Karpas-422 (cell line): Measurements from ENCODE around the gene MPPED1. TPM values are rescaled to one million over a fixed set of nuclear protein-coding genes. Genes with fewer than 3 reads are reported as not detected.

ENCODE experiments used
- DNase-seq: peaks from one replicate; pipeline ENCODE4 v3.0.0-alpha.2; 2015
- H2AFZ ChIP-seq: fragments of 200-600 bp; sonication (generic); 2 replicates; pipeline ENCODE4 v1.6.1; 2014; ENCODE audit warnings: antibody characterized with exemption, low read length, mixed read lengths
- H3K27ac ChIP-seq: fragments of 200-600 bp; sonication (generic); 2 replicates; pipeline ENCODE4 v1.5.1; 2014; ENCODE audit warnings: mild to moderate bottlenecking, low read length, moderate library complexity
- H3K27me3 ChIP-seq: fragments of 200-600 bp; sonication (generic); 2 replicates; pipeline ENCODE4 v1.6.1; 2014; ENCODE audit warnings: low read length, mixed read lengths
- H3K36me3 ChIP-seq: fragments of 200-600 bp; sonication (generic); 2 replicates; pipeline ENCODE4 v1.6.1; 2014; ENCODE audit warnings: low read length, mixed read lengths; ENCODE audit not compliant: insufficient read depth
- H3K4me1 ChIP-seq: fragments of 200-600 bp; sonication (generic); 2 replicates; pipeline ENCODE4 v1.6.1; 2014; ENCODE audit warnings: mild to moderate bottlenecking, low read length, mixed read lengths
- H3K4me2 ChIP-seq: fragments of 200-600 bp; sonication (generic); 2 replicates; pipeline ENCODE4 v1.6.1; 2014; ENCODE audit warnings: low read length, low read depth, mild to moderate bottlenecking; ENCODE audit not compliant: poor library complexity, severe bottlenecking
- H3K4me3 ChIP-seq: fragments of 200-600 bp; sonication (generic); 2 replicates; pipeline ENCODE4 v1.5.1; 2014; ENCODE audit warnings: mild to moderate bottlenecking, antibody characterized with exemption, low read length, mixed read lengths
- H3K79me2 ChIP-seq: fragments of 200-600 bp; sonication (generic); 2 replicates; pipeline ENCODE4 v1.6.1; 2014; ENCODE audit warnings: mild to moderate bottlenecking, low read length, mixed read lengths
- H3K9ac ChIP-seq: fragments of 200-600 bp; sonication (generic); 2 replicates; pipeline ENCODE4 v1.6.0; 2014; ENCODE audit warnings: low read length
- H3K9me2 ChIP-seq: fragments of 200-600 bp; sonication (generic), shearing (Covaris generic); replicated peaks from 2 replicates; pipeline ENCODE4 v1.6.0; 2014; ENCODE audit warnings: mild to moderate bottlenecking, low read length, moderate library complexity; ENCODE audit not compliant: insufficient read depth
- H3K9me3 ChIP-seq: fragments of 300-700, 200-600 bp; sonication (generic); 2 replicates; pipeline ENCODE4 v1.6.1; 2014; ENCODE audit warnings: low read length, mixed read lengths
- H4K20me1 ChIP-seq: fragments of 200-600 bp; sonication (generic); 2 replicates; pipeline ENCODE4 v1.6.1; 2014; ENCODE audit warnings: mild to moderate bottlenecking, antibody characterized with exemption, low read length, low read depth; ENCODE audit not compliant: insufficient read depth
- total RNA-seq: library from RNA; depleted of rRNA; stranded (reverse); fragments of >200 nt; shearing (Covaris generic); gene quantifications from 2 replicates; pipeline ENCODE4 v1.2.3, GENCODE V29; 2014; ENCODE audit warnings: low replicate concordance

The MPPED1 gene
- total RNA-seq, 1 experiment from 2014 or later, result 0.15 TPM

- no peak for DNase-seq
- H3K79me2 ChIP-seq, result no peaks in the 10 kb centered on the region
- no peaks in the 10 kb centered on the region for H4K20me1 ChIP-seq
- H2AFZ ChIP-seq, result no peak overlapping the region
- no peaks in the 10 kb centered on the region for H3K36me3 ChIP-seq
- H3K9me3 ChIP-seq, result no peaks in the 10 kb centered on the region
- no peak overlapping the region for H3K9ac ChIP-seq
- no peaks in the 10 kb centered on the region for H3K9me2 ChIP-seq
- H3K27me3 ChIP-seq, result no peaks in the 10 kb centered on the region
- H3K4me2 ChIP-seq, result no peak overlapping the region
- H3K4me3 ChIP-seq, result no peak overlapping the region
- H3K4me1 ChIP-seq, result no peaks in the 10 kb centered on the region
- no peak overlapping the region for H3K27ac ChIP-seq
These were observed 53.0 kb downstream of the MPPED1 start for GRCh38 chr22:43464809-43465208.

GRCh38 chr22:43465291-43466015 lies 53.6 kb downstream of the MPPED1 start:
- no peaks in the 10 kb centered on the region for H3K36me3 ChIP-seq
- DNase-seq, result no peak
- no peaks in the 10 kb centered on the region for H3K27me3 ChIP-seq
- no peak overlapping the region for H3K4me3 ChIP-seq
- no peaks in the 10 kb centered on the region for H3K79me2 ChIP-seq
- no peak overlapping the region for H2AFZ ChIP-seq
- no peaks in the 10 kb centered on the region for H4K20me1 ChIP-seq
- no peaks in the 10 kb centered on the region for H3K9me2 ChIP-seq
- no peaks in the 10 kb centered on the region for H3K9me3 ChIP-seq
- H3K9ac ChIP-seq, result no peak overlapping the region
- H3K4me2 ChIP-seq, result no peak overlapping the region
- H3K27ac ChIP-seq, result no peak overlapping the region
- no peaks in the 10 kb centered on the region for H3K4me1 ChIP-seq

GRCh38 chr22:43466710-43467109 lies 54.9 kb downstream of the MPPED1 start:
- no peak overlapping the region for H3K9ac ChIP-seq
- no peak overlapping the region for H2AFZ ChIP-seq
- no peaks in the 10 kb centered on the region for H3K9me3 ChIP-seq
- no peak for DNase-seq
- no peak overlapping the region for H3K4me3 ChIP-seq
- H4K20me1 ChIP-seq, result no peaks in the 10 kb centered on the region; the same call in 1 of the 2 replicates
- no peaks in the 10 kb centered on the region for H3K4me1 ChIP-seq
- no peaks in the 10 kb centered on the region for H3K79me2 ChIP-seq
- H3K4me2 ChIP-seq, result no peak overlapping the region
- no peaks in the 10 kb centered on the region for H3K9me2 ChIP-seq
- no peaks in the 10 kb centered on the region for H3K27me3 ChIP-seq
- H3K36me3 ChIP-seq, result no peaks in the 10 kb centered on the region
- no peak overlapping the region for H3K27ac ChIP-seq

- Histone ChIP-seq H3K4me1 (no peaks in the 10 kb centered on the region), H4K20me1 (no peaks in the 10 kb centered on the region; the same call in 1 of the 2 replicates), H3K27ac (no peak overlapping the region), H3K4me3 (no peak overlapping the region), H3K79me2 (no peaks in the 10 kb centered on the region), H3K36me3 (no peaks in the 10 kb centered on the region), H3K9me3 (no peaks in the 10 kb centered on the region), H3K9me2 (no peaks in the 10 kb centered on the region), H3K9ac (no peak overlapping the region), H3K4me2 (no peak overlapping the region), H2AFZ (no peak overlapping the region), H3K27me3 (no peaks in the 10 kb centered on the region)
- DNase-seq, result no peak
These were observed 55.6 kb downstream of the MPPED1 start for GRCh38 chr22:43467216-43467940.

- H3K4me1 ChIP-seq, result no peaks in the 10 kb centered on the region
- H3K27ac ChIP-seq, result no peak overlapping the region
- H2AFZ ChIP-seq, result no peak overlapping the region
- no peak overlapping the region for H3K4me3 ChIP-seq
- H3K9me2 ChIP-seq, result no peaks in the 10 kb centered on the region
- no peak for DNase-seq
- no peaks in the 10 kb centered on the region for H3K36me3 ChIP-seq
- no peak overlapping the region for H3K9ac ChIP-seq
- H3K27me3 ChIP-seq, result no peaks in the 10 kb centered on the region
- H3K4me2 ChIP-seq, result no peak overlapping the region
- no peaks in the 10 kb centered on the region; the same call in 1 of the 2 replicates for H4K20me1 ChIP-seq
- H3K79me2 ChIP-seq, result no peaks in the 10 kb centered on the region
- H3K9me3 ChIP-seq, result no peaks in the 10 kb centered on the region
These were observed 58.4 kb downstream of the MPPED1 start for GRCh38 chr22:43470253-43470652.

DNA sequence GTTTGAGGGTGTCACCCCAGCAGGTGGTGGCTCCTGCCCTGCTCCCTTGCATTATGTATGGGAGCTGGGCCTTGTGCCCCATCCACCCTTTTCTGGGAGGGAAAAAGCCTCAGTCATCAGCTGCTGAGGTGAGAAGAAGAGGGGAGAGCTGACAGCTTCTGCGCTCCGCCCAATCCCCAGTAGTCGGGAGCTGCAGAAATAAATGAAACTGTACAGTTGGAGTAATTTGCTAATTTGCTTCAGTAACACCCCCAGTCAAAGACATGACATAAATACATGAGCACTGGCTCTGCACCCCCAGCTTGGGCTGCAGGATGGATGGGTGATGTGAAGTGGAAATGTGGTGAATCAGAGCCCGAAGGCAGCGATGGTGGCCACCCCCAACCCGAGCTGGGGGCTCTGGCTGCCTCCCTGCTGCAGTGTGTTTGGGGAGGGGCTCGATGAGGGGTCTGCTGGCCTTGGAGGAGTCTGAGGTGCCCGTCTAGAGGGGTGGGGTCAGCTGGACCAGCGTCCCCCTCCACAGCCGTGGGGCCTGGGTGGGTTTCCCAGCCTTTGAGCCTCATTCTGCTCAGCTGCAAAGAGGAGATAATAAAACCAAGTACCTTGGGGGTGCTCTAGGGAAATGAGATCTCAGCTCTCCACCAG lies 59.2 kb downstream of the MPPED1 start:
- Histone ChIP-seq H2AFZ (no peak overlapping the region), H3K27ac (no peak overlapping the region), H3K79me2 (no peaks in the 10 kb centered on the region), H3K4me2 (no peak overlapping the region), H4K20me1 (no peaks in the 10 kb centered on the region; the same call in 1 of the 2 replicates), H3K9me3 (no peaks in the 10 kb centered on the region), H3K4me1 (no peaks in the 10 kb centered on the region), H3K36me3 (no peaks in the 10 kb centered on the region), H3K9ac (no peak overlapping the region), H3K9me2 (no peaks in the 10 kb centered on the region), H3K27me3 (no peaks in the 10 kb centered on the region), H3K4me3 (no peak overlapping the region)
- DNase-seq, result no peak

DNA sequence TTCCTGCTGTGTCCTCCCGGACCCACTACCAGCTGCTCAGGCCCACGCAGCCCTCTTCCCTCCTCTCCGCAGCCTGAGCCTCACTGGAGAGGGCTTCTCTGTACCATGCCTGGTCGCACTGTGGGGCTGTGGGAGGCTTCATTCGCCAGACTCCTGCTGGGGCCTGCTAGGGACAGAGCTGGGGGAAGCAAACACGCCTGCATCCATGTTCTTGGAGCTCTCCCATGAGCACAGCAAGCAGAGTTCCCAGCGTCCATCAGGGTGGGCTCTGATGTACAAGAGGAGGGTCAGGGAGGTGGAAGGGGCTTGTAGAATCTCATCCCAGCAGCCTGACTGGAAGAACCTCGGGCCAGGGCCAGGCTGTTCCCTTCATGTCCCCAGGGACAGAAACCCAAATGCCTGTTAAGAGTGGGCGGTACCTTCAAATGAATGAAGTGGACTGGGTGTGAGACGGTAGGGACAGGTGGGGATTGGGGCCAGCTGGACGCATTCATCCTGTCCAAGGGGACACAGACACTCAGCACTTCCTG lies 59.9 kb downstream of the MPPED1 start:
- Histone ChIP-seq H3K4me3 (no peak overlapping the region), H2AFZ (no peak overlapping the region), H3K79me2 (no peaks in the 10 kb centered on the region), H3K4me2 (no peak overlapping the region), H3K27ac (no peak overlapping the region), H3K9me3 (no peaks in the 10 kb centered on the region), H4K20me1 (no peaks in the 10 kb centered on the region; the same call in 1 of the 2 replicates), H3K9me2 (no peaks in the 10 kb centered on the region), H3K9ac (no peak overlapping the region), H3K4me1 (no peaks in the 10 kb centered on the region), H3K27me3 (no peaks in the 10 kb centered on the region), H3K36me3 (no peaks in the 10 kb centered on the region)
- DNase-seq, result no peak

GRCh38 chr22:43473031-43473430 lies 61.2 kb downstream of the MPPED1 start:
- Histone ChIP-seq H3K4me1 (no peaks in the 10 kb centered on the region), H3K27ac (no peak overlapping the region), H3K4me3 (no peak overlapping the region), H3K27me3 (no peaks in the 10 kb centered on the region), H3K36me3 (no peaks in the 10 kb centered on the region), H3K9me2 (no peaks in the 10 kb centered on the region), H2AFZ (no peak overlapping the region), H3K9ac (no peak overlapping the region), H3K79me2 (no peaks in the 10 kb centered on the region), H4K20me1 (no peaks in the 10 kb centered on the region; the same call in 1 of the 2 replicates), H3K4me2 (no peak overlapping the region), H3K9me3 (no peaks in the 10 kb centered on the region)
- DNase-seq, result no peak
